WTC11 (cell line): ENCODE results near the gene FAM135A. TPM values are rescaled to one million over a fixed set of nuclear protein-coding genes. Genes with fewer than 3 reads are reported as not detected.
A peak's percentile ranks its signal among the peaks of the same experiment; 100 is the strongest.

Experiments used
- ATAC-seq: fragments of 200-7000 bp; cut with Tn5 transposase; 2 replicates; pipeline ENCODE4 v1.10.0; 2021; ENCODE audit warnings: mild to moderate bottlenecking, moderate library complexity
- CTCF ChIA-PET: fragments of 300-600 bp; sonication (Branson Sonifier 250); formaldehyde crosslinking; loops from one replicate; lab custom pipeline; 2021; ENCODE audit warnings: antibody characterized with exemption; lab: Charles Lee
- POLR2A ChIA-PET: fragments of 350-600 bp; sonication (Branson Sonifier 250); formaldehyde crosslinking; loops from one replicate; lab custom pipeline; 2021; ENCODE audit warnings: antibody characterized with exemption; lab: Charles Lee
- DNase-seq: peaks from one replicate; pipeline ENCODE4 v3.0.0; 2021; ENCODE audit warnings: low spot score
- H3K27ac Mint-ChIP-seq: 2 replicates; pipeline ENCODE4 v1.8.0; 2021; ENCODE audit warnings: mixed read lengths
- H3K27me3 Mint-ChIP-seq: 2 replicates; pipeline ENCODE4 v1.8.0; 2021; ENCODE audit warnings: low read depth, mild to moderate bottlenecking, moderate library complexity, mixed read lengths
- H3K36me3 Mint-ChIP-seq: 2 replicates; pipeline ENCODE4 v1.8.0; 2021; ENCODE audit warnings: mixed read lengths
- H3K4me1 Mint-ChIP-seq: 2 replicates; pipeline ENCODE4 v1.8.0; 2022; ENCODE audit warnings: mixed read lengths
- H3K4me3 Mint-ChIP-seq: 2 replicates; pipeline ENCODE4 v1.8.0; 2021; ENCODE audit warnings: mild to moderate bottlenecking, moderate library complexity, mixed read lengths
- H3K9me3 Mint-ChIP-seq: 2 replicates; pipeline ENCODE4 v1.8.0; 2021; ENCODE audit warnings: mixed read lengths
- AR ChIP-seq: fragments of 250-450 bp; sonication (Bioruptor Pico); IDR thresholded peaks from 2 replicates; pipeline ENCODE4 v1.9.0; 2021; ENCODE audit warnings: mild to moderate bottlenecking
- ELF4 ChIP-seq: sonication (generic); formaldehyde crosslinking; IDR thresholded peaks from 2 replicates; pipeline ENCODE4 v1.8.1; 2022; ENCODE audit warnings: low read depth, mild to moderate bottlenecking, moderate library complexity, missing genetic modification reagents
- IRF1 ChIP-seq: sonication (generic); formaldehyde crosslinking; IDR thresholded peaks from 2 replicates; pipeline ENCODE4 v1.8.0; 2023; ENCODE audit warnings: missing genetic modification reagents
- JAZF1 ChIP-seq: fragments of 250-450 bp; sonication (Bioruptor Pico); IDR thresholded peaks from 2 replicates; pipeline ENCODE4 v1.9.0; 2021; ENCODE audit warnings: moderate library complexity, mild to moderate bottlenecking, inconsistent platforms
- NFATC4 ChIP-seq: fragments of 250-450 bp; sonication (Bioruptor Pico); IDR thresholded peaks from 2 replicates; pipeline ENCODE4 v1.9.0; 2021; ENCODE audit warnings: mild to moderate bottlenecking
- NFE2L1 ChIP-seq: sonication (generic); formaldehyde crosslinking; IDR thresholded peaks from 2 replicates; pipeline ENCODE4 v1.8.1; 2023; ENCODE audit warnings: missing genetic modification reagents
- NFYB ChIP-seq: sonication (generic); formaldehyde crosslinking; conservative IDR thresholded peaks from 2 replicates; pipeline ENCODE4 v1.8.0; 2022; ENCODE audit warnings: low read depth, missing genetic modification reagents
- RELA ChIP-seq: sonication (generic); formaldehyde crosslinking; IDR thresholded peaks from 2 replicates; pipeline ENCODE4 v1.8.1; 2022; ENCODE audit warnings: missing genetic modification reagents, mild to moderate bottlenecking, borderline replicate concordance
- TEAD1 ChIP-seq: sonication (generic); formaldehyde crosslinking; IDR thresholded peaks from 2 replicates; pipeline ENCODE4 v1.8.0; 2022; ENCODE audit warnings: mild to moderate bottlenecking, missing genetic modification reagents
- ZBTB21 ChIP-seq: sonication (generic); formaldehyde crosslinking; IDR thresholded peaks from 2 replicates; pipeline ENCODE4 v1.8.1; 2023; ENCODE audit warnings: mild to moderate bottlenecking, missing genetic modification reagents, borderline replicate concordance
- ZNF281 ChIP-seq: sonication (generic); formaldehyde crosslinking; IDR thresholded peaks from 2 replicates; pipeline ENCODE4 v1.8.0; 2023; ENCODE audit warnings: mild to moderate bottlenecking, missing genetic modification reagents
- total RNA-seq: library from RNA; stranded (reverse); gene quantifications from 3 replicates; pipeline ENCODE4 v1.2.3, GENCODE V29; 2021
- TF ChIP-seq, protein P1 (sequence below): sonication (generic); formaldehyde crosslinking; IDR thresholded peaks from 2 replicates; pipeline ENCODE4 v1.8.0; 2022; ENCODE audit warnings: mild to moderate bottlenecking, missing genetic modification reagents
- TF ChIP-seq, protein P2 (sequence below): sonication (generic); formaldehyde crosslinking; IDR thresholded peaks from 2 replicates; pipeline ENCODE4 v1.8.0; 2022; ENCODE audit warnings: mild to moderate bottlenecking, missing genetic modification reagents
- TF ChIP-seq, protein P3 (sequence below): sonication (generic); formaldehyde crosslinking; IDR thresholded peaks from 2 replicates; pipeline ENCODE4 v1.8.1; 2023; ENCODE audit warnings: mild to moderate bottlenecking, missing genetic modification reagents

FAM135A gene
- total RNA-seq, 1 experiment from 2014 or later: 32.9 TPM

- DNase-seq (no peak), ATAC-seq (no peak)
- CTCF ChIA-PET: interaction anchor here (0.8 kb wide), 1 partner anchor 43 kb away, joined by 3 read pairs; no protein-coding TSS in a partner anchor
- POLR2A ChIA-PET: no interaction called here
- peak overlapping the region; percentile 99 for H3K4me3 Mint-ChIP-seq
- H3K9me3 Mint-ChIP-seq: no peaks in the 10 kb centered on the region
- TF ChIP-seq RELA (no peak), ZNF281 (no peak), ZBTB21 (CRISPR knock-in tag) (no peak), NFATC4 (CRISPR knock-in tag) (no peak), JAZF1 (CRISPR knock-in tag) (no peak), NFYB (CRISPR knock-in tag) (no peak), IRF1 (no peak), ELF4 (CRISPR knock-in tag) (no peak)
- TF ChIP-seq, protein P1, sequence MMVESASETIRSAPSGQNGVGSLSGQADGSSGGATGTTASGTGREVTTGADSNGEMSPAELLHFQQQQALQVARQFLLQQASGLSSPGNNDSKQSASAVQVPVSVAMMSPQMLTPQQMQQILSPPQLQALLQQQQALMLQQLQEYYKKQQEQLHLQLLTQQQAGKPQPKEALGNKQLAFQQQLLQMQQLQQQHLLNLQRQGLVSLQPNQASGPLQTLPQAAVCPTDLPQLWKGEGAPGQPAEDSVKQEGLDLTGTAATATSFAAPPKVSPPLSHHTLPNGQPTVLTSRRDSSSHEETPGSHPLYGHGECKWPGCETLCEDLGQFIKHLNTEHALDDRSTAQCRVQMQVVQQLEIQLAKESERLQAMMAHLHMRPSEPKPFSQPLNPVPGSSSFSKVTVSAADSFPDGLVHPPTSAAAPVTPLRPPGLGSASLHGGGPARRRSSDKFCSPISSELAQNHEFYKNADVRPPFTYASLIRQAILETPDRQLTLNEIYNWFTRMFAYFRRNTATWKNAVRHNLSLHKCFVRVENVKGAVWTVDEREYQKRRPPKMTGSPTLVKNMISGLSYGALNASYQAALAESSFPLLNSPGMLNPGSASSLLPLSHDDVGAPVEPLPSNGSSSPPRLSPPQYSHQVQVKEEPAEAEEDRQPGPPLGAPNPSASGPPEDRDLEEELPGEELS: no peak
- TF ChIP-seq, protein P2, sequence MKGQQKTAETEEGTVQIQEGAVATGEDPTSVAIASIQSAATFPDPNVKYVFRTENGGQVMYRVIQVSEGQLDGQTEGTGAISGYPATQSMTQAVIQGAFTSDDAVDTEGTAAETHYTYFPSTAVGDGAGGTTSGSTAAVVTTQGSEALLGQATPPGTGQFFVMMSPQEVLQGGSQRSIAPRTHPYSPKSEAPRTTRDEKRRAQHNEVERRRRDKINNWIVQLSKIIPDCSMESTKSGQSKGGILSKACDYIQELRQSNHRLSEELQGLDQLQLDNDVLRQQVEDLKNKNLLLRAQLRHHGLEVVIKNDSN (CRISPR knock-in tag): no peak
- TF ChIP-seq, protein P3, sequence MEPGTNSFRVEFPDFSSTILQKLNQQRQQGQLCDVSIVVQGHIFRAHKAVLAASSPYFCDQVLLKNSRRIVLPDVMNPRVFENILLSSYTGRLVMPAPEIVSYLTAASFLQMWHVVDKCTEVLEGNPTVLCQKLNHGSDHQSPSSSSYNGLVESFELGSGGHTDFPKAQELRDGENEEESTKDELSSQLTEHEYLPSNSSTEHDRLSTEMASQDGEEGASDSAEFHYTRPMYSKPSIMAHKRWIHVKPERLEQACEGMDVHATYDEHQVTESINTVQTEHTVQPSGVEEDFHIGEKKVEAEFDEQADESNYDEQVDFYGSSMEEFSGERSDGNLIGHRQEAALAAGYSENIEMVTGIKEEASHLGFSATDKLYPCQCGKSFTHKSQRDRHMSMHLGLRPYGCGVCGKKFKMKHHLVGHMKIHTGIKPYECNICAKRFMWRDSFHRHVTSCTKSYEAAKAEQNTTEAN (CRISPR knock-in tag): no peak
- peaks cover 12% of the 10 kb centered on the region for H3K4me1 Mint-ChIP-seq
- H3K36me3 Mint-ChIP-seq: no peaks in the 10 kb centered on the region
- H3K27me3 Mint-ChIP-seq: no peaks in the 10 kb centered on the region; the same call in 1 of the 2 replicates
- no peak overlapping the region for H3K27ac Mint-ChIP-seq
Measured at GRCh38 chr6:70411542-70412251, 1.6 kb upstream of the FAM135A start.

DNA sequence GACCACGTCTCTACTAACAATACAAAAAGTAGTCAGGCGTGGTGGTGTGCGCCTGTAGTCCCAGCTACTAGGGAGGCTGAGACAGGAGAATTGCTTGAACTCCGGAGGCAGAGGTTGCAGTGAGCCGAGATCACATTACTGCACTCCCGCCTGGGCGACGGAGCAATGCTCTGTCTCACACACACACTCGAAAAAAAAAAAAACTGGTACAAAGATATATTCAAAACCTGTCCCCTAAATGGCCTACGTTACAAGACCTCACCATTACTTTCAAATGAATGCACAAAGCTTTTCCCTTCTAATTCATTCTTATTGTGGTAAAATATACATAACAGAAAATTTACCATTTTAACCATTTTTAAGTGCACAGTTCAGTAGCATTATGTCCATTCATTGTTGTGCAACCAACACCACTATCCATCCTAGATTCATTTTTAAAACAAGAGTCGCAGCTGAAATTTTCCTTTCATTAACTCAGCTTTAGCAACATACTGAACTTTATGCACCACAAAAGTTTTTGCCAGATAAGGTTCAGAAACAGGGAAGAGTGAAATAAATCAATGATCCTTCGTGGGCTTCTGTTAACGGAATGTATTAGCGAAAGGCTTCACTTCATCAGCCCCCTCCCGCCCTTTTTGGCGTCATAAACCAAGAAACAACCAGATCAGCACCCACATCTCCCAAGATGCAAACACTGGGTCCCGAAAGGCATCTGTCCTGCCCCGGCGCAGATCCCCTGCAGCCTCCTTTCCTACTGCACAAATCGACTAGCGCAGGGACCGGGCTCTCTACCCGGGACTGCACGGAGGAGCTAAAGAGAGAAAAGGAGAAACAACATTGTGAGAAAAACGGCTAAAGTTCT is 825 bp upstream of the FAM135A start:
- Mint-ChIP-seq H3K36me3 (no peaks in the 10 kb centered on the region), H3K27ac (peak overlapping the region; percentile 96), H3K27me3 (no peaks in the 10 kb centered on the region; the same call in 1 of the 2 replicates), H3K4me1 (peaks cover 12% of the 10 kb centered on the region), H3K4me3 (peak overlapping the region; percentile 99), H3K9me3 (no peaks in the 10 kb centered on the region)
- peak; percentile 30; the same call in 1 of the 2 replicates for TF ChIP-seq AR (CRISPR knock-in tag)
- TF ChIP-seq NFE2L1 (CRISPR knock-in tag): no peak
- 0 out of 2 replicates have a peak, but pooled peaks have one; percentile 9 for TF ChIP-seq TEAD1 (CRISPR knock-in tag)
- DNase-seq (no peak), ATAC-seq (peak; percentile 5)
- ChIA-PET CTCF (interaction anchor here (0.6 to 1.7 kb wide), 9 partner anchors 9 to 543 kb away, joined by 3 to 9 read pairs (median 5); no protein-coding TSS in a partner anchor), POLR2A (interaction anchor here (0.6 to 1.5 kb wide), 6 partner anchors 109 to 617 kb away, joined by 3 to 5 read pairs (median 4); partner anchors contain the start of gene SDHAF4)
